Neuron (in vitro differentiated cells): ENCODE results near the gene SLC22A5.

Source experiments
- H2AFZ ChIP-seq: one replicate; pipeline ENCODE4 v1.6.1; 2013; ENCODE audit warnings: low read depth, mild to moderate bottlenecking, inconsistent platforms, low read length, moderate library complexity
- H3K27me3 ChIP-seq: one replicate; pipeline ENCODE4 v1.6.1; 2013; ENCODE audit warnings: low read length; ENCODE audit not compliant: insufficient read depth
- H3K36me3 ChIP-seq: one replicate; pipeline ENCODE4 v1.6.1; 2013; ENCODE audit warnings: low read length; ENCODE audit not compliant: insufficient read depth
- H3K4me1 ChIP-seq: one replicate; pipeline ENCODE4 v1.6.1; 2013; ENCODE audit warnings: low read length; ENCODE audit not compliant: insufficient read depth
- H3K4me3 ChIP-seq: 2 replicates; pipeline ENCODE4 v1.5.1; 2013; ENCODE audit warnings: mild to moderate bottlenecking, low read length, moderate library complexity
- H3K9me3 ChIP-seq: one replicate; pipeline ENCODE4 v1.6.1; 2013; ENCODE audit warnings: low read length

The SLC22A5 gene

GRCh38 chr5:132353486-132353995 is 16.0 kb upstream of the SLC22A5 start:
- H3K36me3 ChIP-seq, result no peaks in the 10 kb centered on the region
- H3K4me3 ChIP-seq, result no peak overlapping the region
- H2AFZ ChIP-seq, result no peak overlapping the region
- no peaks in the 10 kb centered on the region for H3K27me3 ChIP-seq
- peaks cover 3% of the 10 kb centered on the region for H3K9me3 ChIP-seq
- H3K4me1 ChIP-seq, result no peaks in the 10 kb centered on the region

GRCh38 chr5:132354381-132355139 is 14.9 kb upstream of the SLC22A5 start:
- Histone ChIP-seq H3K4me1 (no peaks in the 10 kb centered on the region), H3K36me3 (no peaks in the 10 kb centered on the region), H3K9me3 (peaks cover 3% of the 10 kb centered on the region), H3K27me3 (no peaks in the 10 kb centered on the region), H2AFZ (no peak overlapping the region), H3K4me3 (no peak overlapping the region)

GRCh38 chr5:132355140-132355765 is 14.3 kb upstream of the SLC22A5 start:
- H3K36me3 ChIP-seq, result no peaks in the 10 kb centered on the region
- peaks cover 3% of the 10 kb centered on the region for H3K9me3 ChIP-seq
- no peak overlapping the region for H3K4me3 ChIP-seq
- H3K4me1 ChIP-seq, result no peaks in the 10 kb centered on the region
- H2AFZ ChIP-seq, result no peak overlapping the region
- no peaks in the 10 kb centered on the region for H3K27me3 ChIP-seq

GRCh38 chr5:132358775-132359174 is 10.7 kb upstream of the SLC22A5 start:
- Histone ChIP-seq H3K36me3 (peaks cover 1% of the 10 kb centered on the region), H3K4me1 (no peaks in the 10 kb centered on the region), H3K27me3 (no peaks in the 10 kb centered on the region), H3K9me3 (no peaks in the 10 kb centered on the region), H3K4me3 (no peak overlapping the region), H2AFZ (no peak overlapping the region)

- Histone ChIP-seq H3K36me3 (peaks cover 3% of the 10 kb centered on the region), H3K27me3 (no peaks in the 10 kb centered on the region), H2AFZ (no peak overlapping the region), H3K4me3 (no peak overlapping the region), H3K9me3 (no peaks in the 10 kb centered on the region), H3K4me1 (no peaks in the 10 kb centered on the region)
Observed at GRCh38 chr5:132362086-132362485, 7.4 kb upstream of the SLC22A5 start.

- Histone ChIP-seq H2AFZ (no peak overlapping the region), H3K4me1 (no peaks in the 10 kb centered on the region), H3K36me3 (peaks cover 3% of the 10 kb centered on the region), H3K27me3 (no peaks in the 10 kb centered on the region), H3K4me3 (no peak overlapping the region), H3K9me3 (no peaks in the 10 kb centered on the region)
Observed at GRCh38 chr5:132363431-132364112, 5.9 kb upstream of the SLC22A5 start.

GRCh38 chr5:132364319-132364718 is 5.2 kb upstream of the SLC22A5 start:
- H3K27me3 ChIP-seq, result no peaks in the 10 kb centered on the region
- H3K4me1 ChIP-seq, result no peaks in the 10 kb centered on the region
- H3K4me3 ChIP-seq, result no peak overlapping the region
- peaks cover 3% of the 10 kb centered on the region for H3K36me3 ChIP-seq
- H2AFZ ChIP-seq, result no peak overlapping the region
- H3K9me3 ChIP-seq, result no peaks in the 10 kb centered on the region

- H2AFZ ChIP-seq, result no peak overlapping the region
- peaks cover 3% of the 10 kb centered on the region for H3K36me3 ChIP-seq
- no peaks in the 10 kb centered on the region for H3K4me1 ChIP-seq
Observed at GRCh38 chr5:132365213-132365612, 4.3 kb upstream of the SLC22A5 start.

GRCh38 chr5:132368186-132368585 is 1.3 kb upstream of the SLC22A5 start:
- Histone ChIP-seq H3K36me3 (peaks cover 3% of the 10 kb centered on the region), H3K27me3 (peaks cover 9% of the 10 kb centered on the region), H2AFZ (no peak overlapping the region), H3K4me3 (no peak overlapping the region), H3K9me3 (no peaks in the 10 kb centered on the region), H3K4me1 (no peaks in the 10 kb centered on the region)

More at GRCh38 chr5:132365213-132365612, 4.3 kb upstream of the SLC22A5 start:
- no peaks in the 10 kb centered on the region for H3K9me3 ChIP-seq
- peaks cover 2% of the 10 kb centered on the region for H3K27me3 ChIP-seq
- no peak overlapping the region for H3K4me3 ChIP-seq

GRCh38 chr5:132369007-132369473 is 470 bp upstream of the SLC22A5 start:
- H3K4me3 ChIP-seq, result peak overlapping the region; percentile 49
- no peaks in the 10 kb centered on the region for H3K36me3 ChIP-seq
- no peaks in the 10 kb centered on the region for H3K4me1 ChIP-seq
- H2AFZ ChIP-seq, result peak overlapping the region; percentile 96
- no peaks in the 10 kb centered on the region for H3K9me3 ChIP-seq
- peaks cover 9% of the 10 kb centered on the region for H3K27me3 ChIP-seq

- Histone ChIP-seq H3K9me3 (no peaks in the 10 kb centered on the region), H3K4me1 (no peaks in the 10 kb centered on the region), H2AFZ (peak overlapping the region; percentile 96), H3K36me3 (no peaks in the 10 kb centered on the region), H3K27me3 (peaks cover 9% of the 10 kb centered on the region), H3K4me3 (peak overlapping the region; percentile 49)
Observed at GRCh38 chr5:132370181-132370970, 866 bp downstream of the SLC22A5 start.

- H3K4me1 ChIP-seq, result no peaks in the 10 kb centered on the region
Observed at GRCh38 chr5:132370971-132371602, 1.6 kb downstream of the SLC22A5 start.

More at GRCh38 chr5:132370971-132371602, 1.6 kb downstream of the SLC22A5 start:
- Histone ChIP-seq H3K27me3 (peaks cover 9% of the 10 kb centered on the region), H3K36me3 (no peaks in the 10 kb centered on the region), H2AFZ (no peak overlapping the region), H3K4me3 (no peak overlapping the region), H3K9me3 (no peaks in the 10 kb centered on the region)
